Measurements from ENCODE around the gene TRIM41.

Gene TRIM41

GRCh38 chr5:181231432-181231831 is 8.4 kb downstream of the TRIM41 start:
- DNase-seq (ENCODE audit: low read depth in 2 of 2) = no peak

DNA sequence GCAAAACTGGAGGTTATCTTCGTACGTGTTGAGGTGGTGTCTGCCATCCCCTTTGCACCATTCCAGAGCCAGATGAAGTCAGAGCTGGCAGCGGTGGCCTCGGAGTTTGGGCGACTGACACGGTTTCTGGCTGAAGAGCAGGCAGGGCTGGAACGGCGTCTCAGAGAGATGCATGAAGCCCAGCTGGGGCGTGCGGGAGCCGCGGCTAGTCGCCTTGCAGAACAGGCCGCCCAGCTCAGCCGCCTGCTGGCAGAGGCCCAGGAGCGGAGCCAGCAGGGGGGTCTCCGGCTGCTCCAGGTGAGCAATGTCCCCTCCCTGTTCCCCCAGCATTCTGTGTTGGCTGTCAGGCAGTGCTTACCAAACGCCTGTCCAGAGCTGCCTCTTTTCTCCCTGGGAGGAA is 9.5 kb downstream of the TRIM41 start:
- DNase-seq (ENCODE audit: low read depth in 2 of 2) = no peak

- no peak for DNase-seq (ENCODE audit: low read depth in 2 of 2)
Measured at GRCh38 chr5:181233088-181233800, 10.2 kb downstream of the TRIM41 start.

DNA sequence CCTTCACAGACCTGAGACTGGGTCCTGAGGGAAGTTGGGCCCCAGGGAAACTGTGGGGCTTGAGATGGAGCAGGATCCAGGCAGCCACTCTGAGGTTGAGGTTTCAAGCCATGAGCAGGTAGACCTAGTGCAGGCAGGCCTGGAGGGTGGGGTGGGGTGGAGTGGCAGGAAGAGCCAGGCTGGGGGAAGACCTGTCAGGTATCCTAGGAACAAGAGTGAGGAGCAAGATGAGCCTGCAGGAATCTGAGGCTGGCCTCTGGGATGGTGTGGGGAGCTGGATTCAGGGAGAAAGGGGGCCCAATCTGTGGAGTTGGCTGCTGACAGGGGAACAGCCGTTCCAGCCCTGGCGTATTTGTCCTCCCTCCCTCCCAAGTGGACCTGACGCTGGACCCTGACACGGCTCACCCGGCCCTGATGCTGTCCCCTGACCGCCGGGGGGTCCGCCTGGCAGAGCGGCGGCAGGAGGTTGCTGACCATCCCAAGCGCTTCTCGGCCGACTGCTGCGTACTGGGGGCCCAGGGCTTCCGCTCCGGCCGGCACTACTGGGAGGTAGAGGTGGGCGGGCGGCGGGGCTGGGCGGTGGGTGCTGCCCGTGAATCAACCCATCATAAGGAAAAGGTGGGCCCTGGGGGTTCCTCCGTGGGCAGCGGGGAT is 10.8 kb downstream of the TRIM41 start:
- no peak for DNase-seq (ENCODE audit: low read depth in 2 of 2)

GRCh38 chr5:181234455-181235306 is 11.6 kb downstream of the TRIM41 start:
- DNase-seq (ENCODE audit: low read depth in 2 of 2) = no peak

DNA sequence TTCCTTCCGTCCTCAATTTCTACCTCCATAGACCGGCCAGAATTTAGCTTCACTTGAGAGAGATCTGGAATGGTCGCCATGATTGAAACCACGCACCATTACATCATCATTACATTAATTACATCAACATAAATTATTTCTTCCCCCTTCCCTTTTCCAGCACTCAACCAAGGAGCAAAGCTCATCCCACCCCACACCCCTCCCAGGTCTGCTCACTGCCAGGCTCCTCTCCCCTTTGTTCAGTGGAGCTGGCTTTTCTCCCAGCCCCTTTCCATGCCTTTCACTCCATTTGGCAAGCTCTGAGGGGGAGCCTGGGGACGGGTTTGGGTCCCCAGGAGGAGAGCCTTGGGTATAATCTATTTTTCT is 12.2 kb downstream of the TRIM41 start:
- no peak for DNase-seq (ENCODE audit: low read depth in 2 of 2)

DNA sequence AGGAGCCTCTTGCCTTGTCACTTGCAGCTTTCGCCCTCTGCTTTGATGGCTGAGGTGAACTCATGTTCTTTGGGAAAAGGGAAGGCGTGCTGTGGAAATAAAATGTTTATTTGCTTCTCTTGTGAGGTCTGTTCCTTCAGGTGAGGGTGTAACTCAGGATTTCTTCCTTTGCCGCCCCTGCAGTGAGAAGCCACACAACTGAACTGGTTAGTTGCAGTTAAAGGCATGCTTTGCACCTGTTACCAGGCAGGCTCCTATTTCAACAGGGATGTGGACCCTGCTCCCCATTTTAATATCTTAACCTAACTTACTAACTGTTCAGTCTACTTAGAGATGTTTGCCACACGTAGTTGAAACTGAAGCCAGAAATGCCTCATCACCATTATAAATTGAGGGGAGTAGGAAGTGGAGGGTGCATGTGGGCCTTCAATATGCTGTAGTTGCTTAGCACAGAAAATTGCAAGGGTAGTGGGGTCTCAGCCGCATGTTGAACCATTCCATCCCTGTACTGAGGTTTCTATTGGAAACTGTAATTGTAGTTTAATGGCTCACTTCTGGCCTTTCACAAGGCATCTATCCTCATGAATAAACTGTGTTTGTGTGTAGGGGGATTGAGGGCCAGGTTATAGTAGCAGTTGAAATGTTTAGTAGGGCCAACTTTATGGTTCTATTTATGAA is 12.7 kb downstream of the TRIM41 start:
- DNase-seq (ENCODE audit: low read depth in 2 of 2) = no peak

- no peak for DNase-seq (ENCODE audit: low read depth in 2 of 2)
Measured at GRCh38 chr5:181236471-181236870, 13.4 kb downstream of the TRIM41 start.

DNA sequence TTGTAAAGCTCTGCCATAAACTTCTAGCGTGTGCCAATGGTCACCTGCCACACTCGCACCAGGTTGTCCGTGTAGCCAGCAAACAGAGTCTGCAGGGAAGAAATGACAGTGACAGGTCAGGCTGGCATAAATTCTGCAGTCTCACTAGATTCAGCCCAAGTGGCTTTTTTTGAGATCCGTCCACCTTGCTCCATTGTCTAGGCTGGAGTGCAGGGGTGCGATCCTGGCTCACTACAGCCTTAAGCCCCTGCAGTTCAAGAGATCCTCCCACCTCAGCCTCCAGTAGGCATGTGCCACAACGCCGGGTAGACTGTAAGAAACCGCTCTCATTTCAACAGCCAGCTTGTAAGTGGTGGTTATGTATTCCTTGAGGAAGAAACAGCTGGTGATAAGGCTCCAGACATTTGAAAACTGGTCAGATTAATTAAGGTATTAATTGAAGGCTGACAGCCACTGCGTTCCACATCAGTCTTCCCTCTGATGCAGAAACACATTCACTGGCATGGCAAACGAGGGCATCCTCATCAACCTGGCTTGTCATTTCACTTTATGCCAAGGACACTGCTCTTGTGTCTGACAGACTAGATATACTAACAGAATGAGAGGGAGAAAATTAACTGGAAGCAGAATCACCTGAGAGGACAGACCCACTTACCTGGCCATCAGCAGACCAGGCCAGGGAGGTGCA is 14.0 kb downstream of the TRIM41 start:
- DNase-seq (ENCODE audit: low read depth in 2 of 2) = no peak

DNA sequence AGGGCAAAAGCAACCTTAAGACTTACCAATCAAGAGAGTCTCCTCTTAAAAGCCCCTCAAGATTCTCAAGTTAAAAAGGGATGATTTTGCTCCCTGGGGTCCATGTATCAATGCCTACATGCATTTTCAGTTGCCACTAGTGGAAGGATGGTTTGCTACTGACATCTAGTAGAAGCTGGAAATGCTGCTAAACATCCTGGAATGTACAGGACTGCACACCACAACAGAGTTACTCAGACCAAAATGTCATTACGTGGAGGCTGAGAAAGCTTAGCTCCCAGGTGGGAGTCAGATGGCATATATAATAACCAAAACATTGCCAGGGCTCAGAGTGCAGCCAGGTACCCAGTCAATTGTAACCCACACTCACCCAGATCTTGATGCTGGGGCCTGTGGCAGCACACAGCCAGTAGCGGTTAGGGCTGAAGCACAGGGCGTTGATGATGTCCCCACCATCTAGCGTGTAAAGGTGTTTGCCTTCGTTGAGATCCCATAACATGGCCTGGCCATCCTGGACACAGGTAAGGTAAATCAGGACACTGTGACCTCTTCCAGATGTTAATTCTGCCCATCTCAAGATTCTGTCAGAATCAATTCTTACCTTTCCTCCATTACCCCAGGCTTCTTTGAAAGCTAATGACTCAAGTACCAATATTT is 14.8 kb downstream of the TRIM41 start:
- DNase-seq (ENCODE audit: low read depth in 2 of 2) = no peak

- DNase-seq (ENCODE audit: low read depth in 2 of 2) = no peak
Measured at GRCh38 chr5:181239062-181239663, 16.1 kb downstream of the TRIM41 start.

DNA sequence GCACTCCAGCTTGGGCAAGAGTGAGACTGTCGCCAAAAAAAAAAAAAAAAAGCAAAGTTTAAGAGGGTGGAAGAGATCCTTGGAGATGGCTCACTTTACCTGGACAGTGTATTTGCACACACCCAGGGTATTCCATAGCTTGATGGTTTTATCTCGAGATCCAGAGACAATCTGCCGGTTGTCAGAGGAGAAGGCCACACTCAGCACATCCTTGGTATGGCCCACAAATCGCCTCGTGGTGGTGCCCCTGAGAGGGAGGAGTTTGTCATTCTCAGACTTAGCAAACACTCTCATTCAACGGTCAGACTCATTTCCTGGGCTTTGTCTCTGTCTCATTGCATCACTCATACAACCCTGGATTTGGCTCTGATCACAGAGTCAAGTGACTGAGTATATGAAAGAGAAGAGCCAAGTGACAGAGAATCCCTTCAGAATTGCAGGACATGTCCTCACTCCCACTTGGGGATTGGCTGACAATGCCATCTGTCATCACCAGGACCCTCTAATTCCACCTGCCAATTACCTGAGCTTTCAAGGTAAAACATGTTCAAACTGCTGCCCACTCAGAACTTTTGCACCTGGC is 18.4 kb downstream of the TRIM41 start:
- peak in 1 of 2 donors; percentile 20 for DNase-seq (ENCODE audit: low read depth in 2 of 2)

GRCh38 chr5:181242031-181242451 is 19.0 kb downstream of the TRIM41 start:
- no peak for DNase-seq (ENCODE audit: low read depth in 2 of 2)

GRCh38 chr5:181243018-181243563 is 20.0 kb downstream of the TRIM41 start:
- no peak for DNase-seq (ENCODE audit: low read depth in 2 of 2)

DNA sequence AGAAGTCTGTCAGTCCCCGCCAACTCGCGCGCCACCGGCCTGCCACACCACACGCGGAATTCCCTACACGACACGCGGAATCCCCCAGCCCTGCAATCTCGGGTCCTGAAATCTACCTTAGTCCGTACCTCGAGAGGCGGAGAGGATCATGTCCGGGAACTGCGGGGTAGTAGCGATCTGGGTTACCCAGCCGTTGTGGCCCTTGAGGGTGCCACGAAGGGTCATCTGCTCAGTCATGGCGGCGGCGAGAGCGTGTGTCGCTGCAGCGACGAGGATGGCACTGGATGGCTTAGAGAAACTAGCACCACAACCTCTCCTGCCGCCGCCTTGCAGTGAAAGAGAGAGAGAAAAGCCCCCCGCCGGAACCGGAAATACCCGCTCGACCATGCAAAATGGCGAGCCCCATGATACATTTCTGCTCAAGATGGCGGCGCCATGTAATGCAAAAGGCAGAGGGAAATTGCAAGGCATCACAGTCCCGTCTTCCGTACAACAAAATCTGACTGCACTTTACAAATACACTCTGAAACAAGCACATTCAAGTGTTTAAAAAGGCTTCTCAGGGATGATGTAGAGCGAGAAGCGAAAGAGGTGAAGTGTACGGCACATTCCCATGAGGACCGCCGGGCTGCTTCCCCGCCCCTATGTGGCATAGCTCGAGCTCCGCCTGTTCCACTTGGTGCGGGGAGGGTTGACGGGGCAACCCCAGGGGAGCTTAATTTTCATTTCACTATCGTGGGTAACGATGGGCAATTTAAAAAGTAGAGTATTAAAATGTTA is 20.7 kb downstream of the TRIM41 start, which contains the start of gene RACK1:
Gene RACK1, minus strand, starts transcription at position 343 of the 780 bp plus-strand sequence. Its CDS starts 106 bp downstream, at position 237.
- DNase-seq (ENCODE audit: low read depth in 2 of 2) = peak; percentile 84 to 86

DNA sequence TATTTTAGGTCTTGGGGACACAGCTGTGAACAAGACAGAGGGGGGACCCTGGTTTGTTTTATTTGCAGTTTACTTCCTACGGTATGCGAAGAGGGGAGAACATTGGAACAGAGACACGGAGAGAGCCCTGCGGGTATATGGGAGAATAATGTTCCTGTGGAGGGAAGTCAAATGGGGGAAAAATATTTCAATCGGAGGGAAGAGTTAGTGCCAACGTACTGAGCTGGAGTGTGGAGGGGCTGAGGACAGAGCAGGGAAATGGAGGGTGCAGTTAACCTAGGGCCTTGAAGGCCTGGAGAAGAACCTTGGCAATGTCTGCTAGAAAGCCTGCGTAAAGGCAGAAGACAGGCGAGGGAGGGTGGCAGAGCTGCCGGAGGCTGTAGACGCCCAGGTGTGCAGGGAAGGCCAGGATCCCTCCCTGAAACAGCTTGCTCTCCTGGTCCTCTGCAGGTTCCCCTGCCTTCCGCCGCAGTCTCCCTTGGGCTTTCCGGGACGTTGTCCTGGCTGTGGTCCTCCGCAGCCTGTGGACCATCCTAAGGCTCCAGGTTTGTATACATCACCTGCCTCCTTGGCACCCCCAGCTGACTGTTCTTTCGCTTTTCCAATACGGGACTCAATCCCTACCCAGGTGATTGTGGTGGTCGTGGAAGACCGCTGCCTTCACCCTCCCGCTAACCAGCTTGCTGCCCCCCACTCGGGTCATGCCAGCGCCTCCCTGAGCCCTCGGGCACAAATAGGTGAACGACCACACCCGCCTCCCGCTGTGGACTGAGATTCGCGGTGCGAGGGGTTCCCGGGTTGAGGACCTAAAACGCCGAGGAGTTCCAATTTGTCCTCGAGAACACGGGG is 22.6 kb downstream of the TRIM41 start:
- DNase-seq (ENCODE audit: low read depth in 2 of 2) = no peak

DNA sequence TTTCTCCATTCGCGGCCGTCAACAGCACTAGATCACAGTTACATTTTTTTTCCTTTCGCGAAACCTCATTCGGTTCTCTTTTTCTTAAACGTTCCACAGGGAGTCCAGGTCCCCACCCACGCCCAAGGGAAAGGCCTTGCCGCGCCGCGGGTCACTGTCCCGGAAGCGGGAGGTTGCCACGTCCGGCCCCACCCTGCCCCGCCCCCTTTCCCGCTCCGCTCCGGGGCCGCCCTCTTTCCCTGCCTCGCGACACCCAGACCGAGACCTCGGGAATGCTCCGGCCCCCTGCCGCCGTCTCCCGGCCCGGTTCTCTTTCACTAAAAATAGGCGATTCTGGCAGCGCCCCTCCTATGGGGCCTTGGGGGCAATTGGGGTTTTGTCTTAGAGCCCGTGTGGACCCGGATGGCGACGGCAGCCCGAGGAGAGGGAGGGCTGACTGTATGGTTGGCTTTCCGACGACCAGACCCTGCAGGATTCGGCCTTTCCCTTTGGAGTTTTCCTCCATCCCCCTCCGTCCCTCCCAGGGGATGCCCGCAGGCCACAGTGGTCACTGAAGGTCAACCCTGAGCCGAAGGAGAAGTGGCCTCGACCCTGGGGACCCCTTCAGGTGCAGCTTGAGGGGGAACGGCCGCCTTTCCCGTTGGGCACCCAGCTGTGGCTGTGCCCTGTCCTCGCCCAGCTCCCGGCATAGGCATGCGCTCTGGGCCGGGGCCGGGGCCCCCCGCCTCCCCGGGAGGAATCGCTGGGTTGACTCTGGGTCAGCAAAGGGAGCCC is 23.4 kb downstream of the TRIM41 start:
- peak; percentile 60 to 70 for DNase-seq (ENCODE audit: low read depth in 2 of 2)

All from stimulated activated CD8-positive, alpha-beta memory T cell treated with anti-CD3 and anti-CD28 coated beads, Interleukin-7, amount 100 ng/mL, for 4 hours (primary cell).